CD4-positive, alpha-beta T cell treated with Interleukin-2 at 100 ng/mL for 4 hours (primary cell): ENCODE data around the gene TIMM23.
"Not testable (repeated sequence)": the region's sequence is repeated elsewhere in the genome, so short reads cannot be mapped to it uniquely, and the experiment has no call there.

Experiments used
- DNase-seq: peaks from one replicate; pipeline ENCODE4 v3.0.0-alpha.2; 2020; ENCODE audit warnings: low spot score

The TIMM23 gene

DNA sequence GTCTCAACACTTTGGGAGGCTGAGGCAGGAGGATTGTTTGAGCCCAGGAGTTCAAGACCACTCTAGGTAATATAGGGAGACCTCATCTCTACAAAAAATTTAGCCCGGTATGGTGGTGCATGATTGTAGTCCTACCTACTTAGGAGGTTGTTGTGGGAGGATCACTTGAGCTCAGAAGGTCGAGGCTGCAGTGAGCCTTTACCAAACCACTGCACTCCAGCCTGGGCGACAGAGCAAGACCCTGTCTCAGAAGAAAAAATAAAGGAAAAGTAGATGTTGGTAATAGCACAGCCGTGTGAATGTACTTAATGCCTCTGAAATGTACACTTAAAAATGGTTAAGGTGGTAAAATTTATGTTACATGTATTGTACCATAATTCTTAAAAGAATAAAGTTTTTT, 25.3 kb downstream of the TIMM23 start:
- DNase-seq, result no peak

GRCh38 chr10:45997994-45998763, 25.9 kb downstream of the TIMM23 start:
- DNase-seq, result no peak

DNA sequence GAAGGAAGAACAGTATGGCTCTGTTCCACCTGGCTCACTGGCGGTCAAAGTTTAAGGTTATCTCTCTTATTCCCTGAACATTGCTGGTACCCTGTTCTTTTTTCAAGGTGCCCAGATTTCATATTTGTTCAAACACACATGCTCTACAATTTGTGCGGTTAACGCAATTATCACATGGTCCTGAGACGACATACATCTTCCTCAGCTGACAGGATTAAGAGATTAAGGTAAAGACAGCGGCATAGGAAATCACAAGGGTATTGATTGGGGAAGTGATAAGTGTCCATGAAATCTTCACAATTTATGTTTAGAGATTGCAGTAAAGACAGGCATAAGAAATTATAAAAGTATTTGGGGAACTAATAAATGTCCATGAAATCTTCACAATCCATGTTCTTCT, 27.7 kb downstream of the TIMM23 start:
- DNase-seq, result not testable (repeated sequence)

DNA sequence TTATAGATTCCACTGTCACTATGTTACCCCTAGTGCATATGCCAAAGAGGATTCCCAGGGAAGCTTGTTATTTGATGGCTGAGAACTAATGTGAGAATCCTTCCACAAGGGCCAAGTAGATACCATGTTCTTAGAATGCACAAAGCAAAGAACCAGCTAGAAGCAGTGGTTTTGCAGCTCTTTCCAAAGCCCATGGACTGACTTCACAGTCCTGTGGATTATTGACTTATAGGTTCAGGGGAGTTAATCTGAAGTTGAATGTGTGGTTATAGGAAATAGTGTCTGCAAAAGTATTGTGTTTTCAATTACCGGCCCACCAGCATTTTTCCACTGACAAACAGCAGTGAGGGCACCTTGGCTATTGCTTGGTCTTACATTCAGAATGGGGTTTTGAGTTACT, 28.2 kb downstream of the TIMM23 start:
- no peak for DNase-seq

DNA sequence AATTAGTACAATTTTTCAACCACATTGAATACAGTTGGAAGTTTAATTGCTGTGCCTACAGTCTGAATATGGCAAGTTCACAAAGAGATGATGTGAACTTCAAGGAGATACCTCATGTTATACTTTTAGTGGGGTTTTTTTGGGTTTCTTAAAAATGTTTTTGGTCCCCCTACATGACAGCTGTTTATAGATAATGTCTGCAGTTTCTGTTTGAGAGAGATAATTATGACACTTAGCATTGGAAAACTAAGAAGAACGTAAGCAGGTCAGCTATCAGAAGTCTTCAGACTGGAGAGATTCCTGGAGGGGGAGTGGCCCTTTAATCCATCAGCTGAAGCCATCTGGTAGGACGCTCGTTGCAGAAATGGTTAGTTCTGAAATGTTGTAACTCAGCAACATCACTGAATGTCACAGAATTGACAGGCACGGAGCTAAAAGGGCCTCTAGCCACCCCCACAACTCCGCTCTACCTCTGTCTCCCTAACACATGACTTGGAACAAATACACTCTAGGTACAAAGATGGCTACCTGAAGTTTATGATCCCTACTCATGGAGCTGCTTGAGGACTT, 29.0 kb downstream of the TIMM23 start:
- DNase-seq, result no peak

- not testable (repeated sequence) for DNase-seq
Measured at GRCh38 chr10:46002189-46002687, 29.9 kb downstream of the TIMM23 start.

GRCh38 chr10:46002916-46003693, 30.8 kb downstream of the TIMM23 start:
- DNase-seq, result no peak

GRCh38 chr10:46004963-46005362, 32.7 kb downstream of the TIMM23 start:
- DNase-seq, result no peak

DNA sequence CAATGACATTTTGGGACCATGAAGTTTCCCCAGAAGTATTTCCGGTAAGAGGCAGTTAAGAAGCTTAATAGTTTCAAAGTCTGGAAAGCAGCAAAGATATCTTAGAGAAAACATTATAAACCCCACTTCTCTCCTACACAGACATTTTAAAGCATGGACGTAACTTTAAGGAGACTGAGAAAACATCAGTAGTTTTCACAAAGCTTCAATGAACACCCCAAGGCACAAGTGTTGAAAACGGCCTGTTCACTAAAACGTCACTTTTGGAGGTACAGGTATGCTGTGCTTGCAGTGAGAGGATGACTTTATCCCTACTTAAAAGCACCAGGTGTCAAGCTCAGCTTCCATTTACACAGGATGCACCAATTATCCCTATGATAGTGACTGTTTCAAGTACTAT, 33.1 kb downstream of the TIMM23 start:
- DNase-seq, result no peak

DNA sequence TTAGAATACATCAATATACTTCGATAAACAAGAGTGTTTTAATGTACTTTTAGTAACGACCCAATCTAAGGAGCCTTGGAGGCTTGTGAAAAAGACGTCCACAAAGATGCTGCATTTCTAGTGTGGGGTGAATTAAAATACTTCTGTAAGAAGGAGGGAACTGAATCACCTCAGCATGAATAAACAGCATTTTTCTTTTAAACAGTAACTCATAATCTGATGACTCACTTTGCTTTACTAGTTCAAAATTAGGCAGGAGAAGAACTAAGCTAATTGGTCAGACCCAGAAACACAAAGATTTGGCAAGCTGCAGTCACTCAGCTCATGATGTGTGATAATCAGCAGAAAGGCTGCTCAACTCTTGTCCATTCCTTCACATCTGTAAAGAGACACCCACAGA, 33.9 kb downstream of the TIMM23 start:
- DNase-seq, result no peak

GRCh38 chr10:46012746-46013145, 40.5 kb downstream of the TIMM23 start:
- DNase-seq, result no peak

GRCh38 chr10:46014206-46014605, 41.9 kb downstream of the TIMM23 start:
- DNase-seq, result no peak

GRCh38 chr10:46014683-46015405, 42.6 kb downstream of the TIMM23 start:
- no peak for DNase-seq

DNA sequence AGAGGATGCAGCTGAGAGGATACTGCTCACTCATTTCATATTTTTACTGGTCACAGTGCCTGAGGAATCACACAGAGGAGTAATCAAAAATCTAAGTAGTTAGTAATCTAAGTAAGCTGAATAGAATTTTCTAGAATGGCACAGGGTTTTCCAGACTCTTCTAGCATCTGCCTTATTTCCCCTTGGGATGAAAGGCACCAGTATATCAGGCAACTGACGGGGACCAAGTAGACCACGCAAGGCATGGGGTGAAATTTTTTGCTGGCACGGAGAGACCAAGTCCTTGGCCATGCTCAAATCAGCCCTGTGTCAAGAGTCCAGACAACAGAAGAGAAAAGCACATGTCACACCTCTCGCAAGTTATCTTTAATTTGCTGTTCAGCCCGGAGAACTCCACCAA, 43.9 kb downstream of the TIMM23 start:
- DNase-seq, result no peak

GRCh38 chr10:46016811-46017210, 44.5 kb downstream of the TIMM23 start:
- no peak for DNase-seq

GRCh38 chr10:46017733-46018132, 45.4 kb downstream of the TIMM23 start:
- no peak for DNase-seq

DNA sequence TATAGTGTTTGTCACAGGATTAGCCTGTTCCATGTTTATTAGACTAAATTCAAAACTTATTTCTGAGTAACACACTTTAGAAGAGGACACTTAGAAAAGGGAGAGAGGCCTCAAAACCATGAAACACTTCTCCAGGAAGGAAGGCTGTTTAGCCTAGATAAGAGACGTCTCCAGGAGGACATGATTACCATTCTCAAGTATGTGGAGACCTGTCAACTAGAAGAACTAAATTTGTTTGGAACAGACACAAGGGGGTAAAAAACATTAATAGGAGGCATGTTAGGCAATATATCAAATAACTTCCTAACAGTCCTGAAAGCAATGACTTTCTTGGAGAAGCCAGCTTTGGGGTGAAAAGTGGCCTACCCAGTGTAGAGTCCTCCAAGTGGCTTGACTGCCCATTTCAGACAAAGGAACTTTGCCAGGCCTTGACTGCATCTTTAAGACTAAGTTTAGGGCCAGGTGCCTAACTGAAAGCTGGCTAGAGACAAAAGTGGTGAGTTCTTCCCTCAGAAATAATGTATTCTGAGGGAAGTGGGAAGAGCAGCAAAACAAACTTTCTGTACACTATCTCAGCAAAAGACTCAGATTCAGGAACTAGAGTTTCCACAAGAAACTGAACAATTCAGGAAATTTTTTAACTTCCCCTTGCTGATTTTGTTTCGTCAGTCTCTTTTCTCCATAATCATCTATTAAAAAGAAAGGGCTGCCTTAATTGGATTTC, 46.3 kb downstream of the TIMM23 start:
- no peak for DNase-seq

- no peak for DNase-seq
Measured at GRCh38 chr10:46019177-46019528, 46.9 kb downstream of the TIMM23 start.

DNA sequence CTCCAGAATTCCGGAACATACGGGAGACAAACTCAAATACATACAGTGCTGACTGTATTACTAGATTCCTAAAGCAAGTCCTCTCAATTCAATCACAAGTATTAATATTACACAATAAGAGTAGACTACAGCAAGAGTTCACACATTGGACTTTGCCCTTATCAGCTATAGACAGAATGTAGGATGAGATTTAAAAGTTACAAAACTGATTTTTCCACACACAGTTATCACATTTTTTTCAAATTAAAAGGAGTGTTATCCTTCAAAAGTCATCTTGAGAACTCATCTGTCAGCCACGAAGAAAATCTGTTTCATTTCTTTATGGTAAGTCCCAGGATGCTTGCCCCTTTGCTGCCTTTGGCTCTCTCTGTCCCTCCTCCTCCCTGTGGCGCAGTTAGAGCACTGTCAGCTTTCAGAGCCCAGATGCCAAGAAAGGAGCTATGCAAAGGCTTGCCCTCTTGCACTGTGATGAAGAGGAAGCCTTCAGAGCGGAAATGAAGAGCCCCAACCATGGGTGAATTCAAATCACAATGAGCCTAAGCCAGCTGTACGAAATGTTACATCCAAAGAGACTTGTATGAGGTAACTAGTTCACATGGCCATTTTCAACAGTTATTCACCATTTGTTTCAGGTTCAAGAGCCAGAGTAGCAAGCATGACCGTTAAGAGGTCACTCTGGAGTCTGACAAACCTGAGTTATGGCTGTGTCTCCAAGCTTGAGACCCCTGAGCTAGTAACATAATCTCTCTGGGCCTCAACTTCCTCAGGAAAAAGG, 47.5 kb downstream of the TIMM23 start:
- DNase-seq, result no peak

GRCh38 chr10:46020344-46020657, 48.0 kb downstream of the TIMM23 start:
- DNase-seq, result no peak
